NB4 (cell line): ENCODE results near the gene PPIF.

ENCODE experiments used
- DNase-seq: peaks from one replicate; pipeline ENCODE4 v3.0.0; 2010; ENCODE audit warnings: low read depth
- H3K4me3 ChIP-seq: one replicate; pipeline ENCODE4 v1.5.1; 2011; ENCODE audit warnings: mild to moderate bottlenecking, low read depth, low read length, moderate library complexity
- MYC ChIP-seq: IDR thresholded peaks from 2 replicates; pipeline ENCODE4 v1.6.1; 2011; ENCODE audit warnings: low read depth, low read length
- POLR2A ChIP-seq: IDR thresholded peaks from 2 replicates; pipeline ENCODE4 v1.6.1; 2011; ENCODE audit warnings: mild to moderate bottlenecking; ENCODE audit not compliant: insufficient read length; ENCODE audit errors: extremely low read depth
- TF ChIP-seq, protein P1 (sequence below): IDR thresholded peaks from 2 replicates; pipeline ENCODE4 v1.6.1; 2011; ENCODE audit warnings: low read depth, low read length
- TF ChIP-seq, protein P2 (sequence below): IDR thresholded peaks from one replicate; pipeline ENCODE4 v1.5.1; 2012; ENCODE audit warnings: low read depth, low read length

The PPIF gene

DNA sequence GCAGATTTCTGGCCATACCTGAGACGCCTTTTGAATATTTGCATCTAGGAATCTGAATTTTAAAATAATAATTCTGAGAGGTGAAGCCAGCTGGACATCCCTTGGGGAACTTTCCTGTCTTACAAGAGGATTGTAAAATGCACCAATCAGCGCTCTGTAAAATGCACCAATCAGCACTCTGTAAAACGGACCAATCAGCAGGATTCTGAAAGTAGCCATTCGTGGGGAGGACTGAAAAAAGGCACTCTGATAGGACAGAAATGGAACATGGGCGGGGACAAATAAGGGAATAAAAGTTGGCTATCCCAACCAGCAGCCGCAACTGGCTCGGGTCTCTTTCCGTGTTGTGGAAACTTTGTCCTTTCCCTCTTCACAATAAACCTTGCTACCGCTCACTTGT is 9.9 kb downstream of the PPIF start:
- TF ChIP-seq, protein P1, sequence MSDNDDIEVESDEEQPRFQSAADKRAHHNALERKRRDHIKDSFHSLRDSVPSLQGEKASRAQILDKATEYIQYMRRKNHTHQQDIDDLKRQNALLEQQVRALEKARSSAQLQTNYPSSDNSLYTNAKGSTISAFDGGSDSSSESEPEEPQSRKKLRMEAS: no peak
- TF ChIP-seq MYC (no peak), POLR2A (no peak)
- TF ChIP-seq, protein P2, sequence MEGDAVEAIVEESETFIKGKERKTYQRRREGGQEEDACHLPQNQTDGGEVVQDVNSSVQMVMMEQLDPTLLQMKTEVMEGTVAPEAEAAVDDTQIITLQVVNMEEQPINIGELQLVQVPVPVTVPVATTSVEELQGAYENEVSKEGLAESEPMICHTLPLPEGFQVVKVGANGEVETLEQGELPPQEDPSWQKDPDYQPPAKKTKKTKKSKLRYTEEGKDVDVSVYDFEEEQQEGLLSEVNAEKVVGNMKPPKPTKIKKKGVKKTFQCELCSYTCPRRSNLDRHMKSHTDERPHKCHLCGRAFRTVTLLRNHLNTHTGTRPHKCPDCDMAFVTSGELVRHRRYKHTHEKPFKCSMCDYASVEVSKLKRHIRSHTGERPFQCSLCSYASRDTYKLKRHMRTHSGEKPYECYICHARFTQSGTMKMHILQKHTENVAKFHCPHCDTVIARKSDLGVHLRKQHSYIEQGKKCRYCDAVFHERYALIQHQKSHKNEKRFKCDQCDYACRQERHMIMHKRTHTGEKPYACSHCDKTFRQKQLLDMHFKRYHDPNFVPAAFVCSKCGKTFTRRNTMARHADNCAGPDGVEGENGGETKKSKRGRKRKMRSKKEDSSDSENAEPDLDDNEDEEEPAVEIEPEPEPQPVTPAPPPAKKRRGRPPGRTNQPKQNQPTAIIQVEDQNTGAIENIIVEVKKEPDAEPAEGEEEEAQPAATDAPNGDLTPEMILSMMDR: no peak
- no peak for DNase-seq
- no peak overlapping the region for H3K4me3 ChIP-seq

DNA sequence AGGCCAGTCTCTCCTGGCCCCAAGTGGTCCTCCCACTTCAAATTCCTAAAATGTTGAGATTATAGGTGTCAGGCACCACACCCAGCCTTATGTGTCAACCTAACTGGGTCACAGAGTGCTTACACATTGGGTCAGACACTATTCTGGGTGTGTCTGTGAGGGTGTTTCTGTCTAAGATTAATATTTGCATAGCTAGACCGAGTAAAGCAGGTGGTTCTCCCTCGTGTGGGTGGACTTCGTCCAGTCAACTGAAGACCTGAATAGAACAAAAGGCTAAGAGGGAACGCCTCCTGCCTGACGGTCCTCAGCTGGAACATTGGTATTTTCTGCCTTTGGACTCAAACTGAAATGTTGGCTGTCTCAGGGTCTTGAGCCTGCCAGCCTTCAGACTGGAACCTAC is 11.5 kb downstream of the PPIF start:
- TF ChIP-seq, protein P2: no peak
- TF ChIP-seq POLR2A (no peak), MYC (no peak)
- TF ChIP-seq, protein P1: no peak
- no peak for DNase-seq

DNA sequence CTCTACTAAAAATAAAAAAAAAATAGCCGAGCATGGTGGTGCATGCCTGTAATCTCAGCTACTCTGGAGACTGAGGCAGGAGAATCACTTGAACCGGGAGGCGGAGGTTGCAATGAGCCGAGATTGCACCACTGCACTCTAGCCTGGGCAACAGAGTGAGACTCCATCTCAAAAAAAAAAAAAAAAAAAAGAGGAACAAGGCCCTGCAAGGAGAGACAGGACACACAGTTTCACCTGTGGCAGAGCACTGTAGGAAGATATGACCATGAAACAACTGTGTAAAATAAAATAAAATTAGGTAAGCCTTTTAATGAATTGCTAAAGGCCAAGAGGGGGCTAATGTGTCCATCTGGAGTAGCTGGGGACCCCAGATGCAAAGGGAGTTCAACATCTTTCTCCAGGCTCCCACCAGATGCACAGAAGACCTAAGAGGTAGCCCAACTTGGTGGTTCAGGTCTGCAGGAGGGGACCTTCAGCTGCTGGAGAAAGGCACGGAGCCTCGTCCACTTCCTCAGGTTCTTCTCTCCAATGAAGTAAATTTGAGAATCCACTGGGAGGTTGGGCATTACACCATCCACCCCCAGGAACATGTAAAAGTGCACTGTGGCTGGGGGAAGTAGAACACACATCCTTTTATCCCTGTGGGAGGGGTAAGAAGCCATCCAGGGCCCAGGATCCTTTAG is 12.7 kb downstream of the PPIF start:
- TF ChIP-seq MYC (no peak), POLR2A (no peak)
- TF ChIP-seq, protein P1: no peak
- TF ChIP-seq, protein P2: no peak
- no peak for DNase-seq
- H3K4me3 ChIP-seq: no peak overlapping the region

More for the DNA sequence above, 11.5 kb downstream of the PPIF start:
- H3K4me3 ChIP-seq: no peak overlapping the region

DNA sequence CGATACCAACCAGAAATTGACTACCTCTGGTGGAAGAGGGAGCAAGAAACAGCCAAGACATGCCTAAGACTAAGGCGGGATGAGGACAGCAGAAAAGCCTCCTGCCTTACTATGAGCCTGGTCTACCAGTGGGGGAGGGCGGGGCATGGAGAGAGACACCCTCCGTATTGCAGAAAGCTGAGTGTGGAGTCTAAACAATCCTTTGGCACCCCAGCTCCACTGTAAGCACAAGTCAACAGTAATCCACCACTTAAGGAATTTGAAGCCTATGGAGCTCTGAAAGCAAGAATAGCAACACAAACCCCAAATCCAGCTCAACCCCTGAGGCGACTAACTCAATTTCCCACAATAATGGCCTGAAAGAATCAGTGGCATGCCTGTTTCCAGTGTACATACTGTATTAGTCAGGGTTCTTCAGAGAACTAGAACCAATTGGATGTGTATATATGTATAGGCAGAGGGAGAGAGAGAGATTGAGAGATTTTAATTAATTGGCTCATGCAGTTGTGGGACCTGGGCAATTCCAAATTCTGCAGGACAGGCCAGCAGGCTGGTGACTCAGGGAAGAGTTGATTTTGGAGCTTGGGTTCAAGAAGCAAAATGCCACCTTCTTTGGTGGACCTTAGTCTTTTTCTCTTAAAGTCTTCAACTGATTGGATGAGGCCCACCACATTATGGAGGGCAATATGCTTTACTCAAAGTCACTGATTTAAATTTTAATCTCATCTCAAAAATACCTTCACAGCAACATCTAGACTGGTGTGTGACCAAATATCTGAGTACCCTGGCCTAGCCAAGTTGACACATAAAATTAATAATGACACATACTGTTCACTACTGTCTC is 13.5 kb downstream of the PPIF start:
- no peak for DNase-seq
- no peak overlapping the region for H3K4me3 ChIP-seq
- TF ChIP-seq, protein P2: no peak
- no peak for TF ChIP-seq MYC
- TF ChIP-seq, protein P1: no peak
- no peak for TF ChIP-seq POLR2A

DNA sequence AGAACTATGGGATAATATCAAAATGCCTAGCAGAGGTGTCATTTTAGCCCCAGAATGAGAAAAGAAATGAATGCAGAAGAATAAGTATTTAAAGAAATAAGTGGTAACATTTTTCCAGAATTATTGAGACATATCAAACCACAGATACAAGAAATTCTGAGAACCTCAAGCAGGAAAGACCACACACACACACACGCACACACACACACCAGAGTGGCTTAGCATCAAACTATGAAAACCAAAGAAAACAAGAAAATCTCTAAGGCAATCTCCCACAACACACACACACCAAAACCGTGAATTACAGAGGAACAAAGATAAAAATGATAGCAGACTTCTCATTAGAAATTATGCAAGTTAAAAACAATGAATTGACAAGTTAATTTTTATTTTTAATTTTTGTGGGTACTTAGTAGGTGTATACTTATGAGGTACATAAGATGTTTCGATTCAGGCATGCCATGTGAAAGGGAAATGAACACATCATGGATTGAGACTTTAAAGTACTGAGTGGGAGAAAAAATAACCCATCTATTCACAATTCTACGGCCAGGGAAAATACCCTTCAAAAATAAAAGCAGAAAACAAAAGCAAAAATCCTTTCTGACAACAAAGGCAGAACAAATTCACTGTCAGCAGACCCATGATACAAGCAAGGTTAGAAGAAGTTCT is 14.6 kb downstream of the PPIF start:
- no peak for TF ChIP-seq POLR2A
- TF ChIP-seq, protein P2: no peak
- TF ChIP-seq MYC: no peak
- TF ChIP-seq, protein P1: no peak
- DNase-seq: no peak

More for the DNA sequence above, 14.6 kb downstream of the PPIF start:
- H3K4me3 ChIP-seq: no peak overlapping the region
